ENCODE measurements around the gene LEUTX.
"Not testable (repeated sequence)": the region's sequence is repeated elsewhere in the genome, so short reads cannot be mapped to it uniquely, and the experiment has no call there.

Gene LEUTX

GRCh38 chr19:39788244-39788643 lies 9.6 kb downstream of the LEUTX start:
- no peak for DNase-seq

GRCh38 chr19:39792999-39793546 lies 14.4 kb downstream of the LEUTX start:
- peak; percentile 74 for DNase-seq

DNA sequence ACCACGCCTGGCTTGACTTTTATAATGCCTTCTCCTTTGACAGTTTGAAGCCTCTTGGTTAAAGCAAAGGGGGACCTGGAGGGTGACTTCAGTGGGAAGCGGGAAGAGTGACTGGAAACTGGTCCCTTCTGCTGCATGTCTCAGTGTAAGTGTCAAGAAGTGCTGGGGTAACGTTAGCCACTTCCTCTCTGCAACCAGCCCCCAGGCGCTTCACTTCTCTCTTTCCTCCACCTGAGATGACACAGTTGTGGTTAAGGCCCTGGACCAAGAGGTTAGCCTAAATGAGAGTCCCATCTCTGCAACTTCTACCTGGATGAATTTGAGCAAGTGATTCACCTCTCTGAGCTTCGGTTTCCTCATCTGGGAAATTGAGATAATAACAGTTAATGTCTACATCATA lies 16.3 kb downstream of the LEUTX start:
- no peak for DNase-seq

DNA sequence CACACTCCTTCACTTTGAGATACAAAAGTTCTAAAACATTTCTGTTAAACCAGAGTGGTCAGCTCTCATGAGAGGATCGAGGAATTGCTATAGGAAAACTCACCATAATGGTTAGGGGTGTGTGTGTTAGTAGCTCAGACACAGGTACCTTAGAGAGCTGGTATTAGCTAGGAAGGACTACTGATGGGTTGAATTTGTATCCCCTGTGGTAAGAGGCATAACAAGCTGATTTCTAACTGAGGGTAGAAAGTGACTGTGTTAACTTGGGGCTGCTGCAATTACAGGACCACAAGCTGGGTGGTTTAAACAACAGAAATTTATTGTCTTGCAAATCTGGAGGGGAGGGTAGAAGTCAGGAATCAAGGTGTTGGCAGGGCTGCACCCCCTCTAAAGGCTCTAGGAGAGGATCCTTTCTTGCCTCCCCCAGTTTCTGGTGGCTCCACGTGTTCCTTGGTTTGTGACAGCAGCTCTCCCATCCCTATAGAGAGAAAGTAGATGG lies 17.4 kb downstream of the LEUTX start:
- no peak for DNase-seq

- DNase-seq = no peak
Measured at GRCh38 chr19:39797083-39797482, 18.4 kb downstream of the LEUTX start.

DNA sequence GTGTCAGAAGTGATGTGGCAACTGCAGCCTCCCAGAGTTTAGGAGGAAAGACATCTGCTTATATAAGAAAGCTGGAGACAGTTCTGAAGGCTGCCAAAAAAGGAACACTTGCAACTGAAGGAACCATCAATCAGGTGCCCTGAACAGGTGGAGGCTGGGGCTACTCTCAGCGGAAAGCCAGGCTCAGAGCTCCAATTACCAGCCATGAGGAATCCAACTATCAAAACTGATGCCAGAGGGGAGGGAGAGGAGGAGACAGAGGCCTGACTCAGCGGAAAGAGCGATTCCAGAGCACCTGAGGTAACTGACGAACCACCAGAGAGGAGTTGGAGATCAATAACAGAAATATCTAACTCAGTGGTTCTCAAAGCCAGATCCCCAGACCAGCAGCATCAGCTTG lies 24.3 kb downstream of the LEUTX start:
- no peak for DNase-seq

DNA sequence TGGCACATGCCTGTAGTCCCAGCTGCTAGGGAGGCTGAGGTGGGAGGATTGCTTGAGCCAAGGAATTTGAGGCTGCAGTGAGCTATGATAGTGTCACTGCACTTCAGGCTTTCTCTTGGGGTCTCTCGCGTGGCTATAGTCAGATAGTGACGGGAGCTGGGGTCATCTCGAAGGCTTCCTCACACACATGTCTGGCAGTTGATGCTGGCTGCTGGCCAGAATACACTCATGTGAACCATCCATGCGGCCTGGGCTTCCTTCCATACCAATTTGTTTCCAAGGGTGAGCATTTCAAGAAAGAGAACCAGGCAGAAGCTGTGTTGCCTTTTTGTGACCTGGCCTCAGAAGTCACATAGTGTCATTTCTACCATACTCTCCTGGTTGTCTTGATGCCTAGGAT lies 26.4 kb downstream of the LEUTX start:
- DNase-seq = no peak

DNA sequence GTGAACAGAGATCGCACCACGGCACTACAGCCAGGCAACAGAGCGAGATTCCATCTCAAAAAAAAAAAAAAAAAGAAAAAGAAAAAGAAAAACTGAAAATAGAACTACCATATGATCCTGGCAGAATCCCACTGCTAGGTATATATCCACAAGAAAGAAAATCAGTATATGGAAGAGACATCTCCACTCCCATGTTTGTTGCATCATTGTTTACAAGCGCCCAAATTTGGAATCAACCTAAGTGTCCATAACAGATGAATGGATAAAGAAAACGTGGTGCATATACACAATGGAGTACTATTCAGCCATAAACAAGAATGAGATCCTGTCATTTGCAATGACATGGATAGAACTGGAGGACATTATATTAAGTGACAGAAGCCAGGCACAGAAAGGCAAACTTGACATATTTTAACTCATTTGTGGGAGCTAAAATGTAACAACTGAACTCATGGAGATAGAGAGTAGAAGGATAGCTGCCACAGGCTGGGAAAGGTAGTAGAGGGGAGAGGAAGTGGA lies 29.3 kb downstream of the LEUTX start:
- no peak for DNase-seq

DNA sequence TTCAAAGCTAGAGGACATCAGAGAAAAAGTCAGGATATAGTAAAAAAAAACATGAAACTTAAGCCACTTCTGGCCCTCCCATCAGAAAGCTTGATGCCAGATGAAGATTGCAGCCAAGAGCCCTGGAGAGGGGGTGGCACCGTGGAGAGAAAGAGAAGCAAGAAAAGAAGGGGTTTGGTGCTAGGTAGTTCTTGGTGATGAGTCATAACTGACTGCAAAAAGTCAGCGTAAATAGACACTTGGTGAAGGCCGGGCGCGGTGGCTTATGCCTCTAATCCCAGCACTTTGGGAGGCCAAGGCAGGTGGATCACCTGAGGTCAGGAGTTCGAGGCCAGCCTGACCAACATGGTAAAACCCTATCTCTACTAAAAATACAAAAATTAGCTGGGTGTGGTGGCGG lies 30.0 kb downstream of the LEUTX start:
- DNase-seq = not testable (repeated sequence)

- no peak for DNase-seq
Measured at GRCh38 chr19:39809368-39809767, 30.7 kb downstream of the LEUTX start.

GRCh38 chr19:39810424-39810823 lies 31.8 kb downstream of the LEUTX start:
- no peak for DNase-seq

DNA sequence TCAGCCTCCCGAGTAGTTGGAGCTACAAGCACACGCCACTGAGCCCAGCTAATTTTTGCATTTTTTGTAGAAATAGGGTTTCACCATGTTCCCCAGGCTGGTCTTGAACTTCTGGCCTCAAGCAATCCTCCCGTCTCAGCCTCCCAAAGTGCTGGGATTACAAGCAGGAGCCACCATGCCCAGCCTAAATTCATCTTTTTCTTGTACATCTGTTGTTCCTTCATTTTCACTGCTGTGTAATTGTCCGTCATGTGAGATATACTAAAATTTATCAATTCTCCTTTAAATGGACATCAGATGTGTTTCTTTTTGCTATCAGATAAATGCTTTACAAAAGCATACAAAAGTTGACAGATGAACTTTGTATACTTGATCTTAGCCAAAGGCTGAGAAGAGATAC lies 32.4 kb downstream of the LEUTX start:
- no peak for DNase-seq

DNA sequence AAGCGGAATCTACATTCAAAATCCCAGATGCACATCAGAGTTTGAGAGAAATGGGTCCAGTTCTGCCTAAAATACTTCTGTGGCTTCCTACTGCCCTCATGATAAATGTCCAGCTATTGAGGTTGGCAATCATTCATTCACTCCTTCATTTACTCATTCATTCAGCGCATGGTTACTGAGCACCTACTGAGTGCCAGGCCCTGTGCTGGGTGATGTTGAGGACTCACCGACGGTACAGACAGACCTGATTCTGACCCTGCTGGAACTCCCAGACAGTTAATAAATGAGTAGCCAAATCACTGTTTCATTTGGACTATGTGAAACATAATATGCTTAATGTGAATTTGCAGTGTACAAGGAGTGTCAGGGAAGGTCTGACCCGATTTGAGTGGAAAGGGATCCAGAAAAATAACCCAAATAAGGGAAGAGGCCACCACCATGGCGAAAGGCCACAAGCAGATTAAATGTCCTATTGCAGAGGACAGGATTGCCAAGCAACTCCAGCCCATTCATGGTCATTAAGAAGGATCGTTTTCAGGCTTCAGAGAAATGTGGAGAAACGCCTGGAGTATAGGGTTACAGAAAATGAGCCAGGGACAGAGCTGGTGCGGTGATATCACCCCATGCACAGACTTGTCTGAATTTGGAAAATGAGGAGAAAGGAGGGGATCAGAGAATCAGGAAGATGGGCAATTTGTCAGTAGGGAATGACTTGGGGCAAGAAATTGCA lies 34.8 kb downstream of the LEUTX start:
- DNase-seq = no peak

GRCh38 chr19:39814111-39814510 lies 35.5 kb downstream of the LEUTX start:
- DNase-seq = not testable (repeated sequence)

- DNase-seq = no peak
Measured at GRCh38 chr19:39814595-39814994, 35.9 kb downstream of the LEUTX start.

DNA sequence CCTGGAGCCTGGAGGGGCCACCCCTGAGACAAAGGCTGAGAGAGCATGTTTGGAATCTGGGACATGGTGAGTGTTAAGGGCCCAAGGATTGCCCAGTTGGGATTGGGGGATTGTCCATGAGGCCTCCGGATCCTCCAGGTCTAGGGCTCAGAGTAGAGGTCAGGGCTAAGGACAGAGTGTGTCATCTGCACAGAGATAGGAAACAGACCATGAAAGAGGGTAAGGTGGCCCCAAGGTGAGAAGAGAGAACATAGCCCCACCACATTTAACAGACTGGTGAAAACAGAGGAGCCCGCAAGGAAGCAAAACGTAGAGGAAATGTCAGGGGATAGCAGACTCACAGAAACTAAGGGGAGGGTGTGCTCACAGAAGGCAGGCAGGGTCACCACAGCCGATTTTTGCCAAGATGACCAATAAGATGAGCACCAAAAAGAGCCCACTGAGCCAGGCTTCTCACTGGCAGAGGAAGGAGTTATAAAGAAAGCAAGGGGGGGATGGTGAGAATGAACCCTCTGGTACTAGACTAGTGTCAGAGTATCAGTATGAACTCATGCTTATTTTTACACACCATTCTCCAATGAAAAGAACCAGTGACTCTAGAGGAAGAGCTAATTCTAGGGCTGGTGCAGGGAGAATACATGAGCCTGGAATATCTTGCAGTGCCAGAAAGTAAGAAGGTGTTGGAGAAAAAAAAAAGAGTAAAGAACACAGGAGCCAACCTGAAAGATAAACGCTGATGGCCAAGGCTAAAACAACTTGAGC lies 37.8 kb downstream of the LEUTX start:
- DNase-seq = no peak

DNA sequence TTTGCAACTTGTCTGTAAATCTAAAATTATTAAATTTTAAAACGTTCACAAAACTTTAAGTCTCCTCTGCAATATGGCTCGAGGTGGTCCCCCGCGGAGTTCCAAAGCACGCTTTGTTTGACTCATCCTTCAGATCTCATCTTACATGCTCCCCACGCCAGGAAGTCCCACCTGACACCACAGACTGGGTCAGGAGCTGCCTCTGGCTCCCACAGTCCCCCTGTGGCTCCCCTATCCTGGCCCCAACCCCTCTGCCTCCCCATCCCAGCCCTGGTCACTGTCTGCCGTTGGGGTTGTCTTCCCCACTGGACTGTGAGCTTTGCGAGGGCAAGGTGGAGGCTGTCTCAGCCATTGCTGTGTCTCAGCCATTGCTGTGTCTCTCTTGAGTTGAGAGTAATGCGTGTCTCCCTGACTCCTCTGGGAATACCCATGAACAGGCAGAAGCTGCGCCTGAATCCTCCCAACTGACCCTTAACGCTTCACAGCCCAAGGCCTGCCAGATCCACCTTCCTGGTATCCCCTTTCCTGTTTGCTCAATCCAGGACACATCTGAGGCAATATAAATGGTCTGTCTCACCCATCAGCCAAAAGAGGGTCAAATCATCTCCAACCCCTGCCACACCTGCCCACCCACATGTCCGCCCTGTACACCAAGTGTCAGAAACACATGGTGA lies 39.4 kb downstream of the LEUTX start:
- no peak for DNase-seq

GRCh38 chr19:39818626-39819097 lies 40.0 kb downstream of the LEUTX start:
- no peak for DNase-seq

DNA sequence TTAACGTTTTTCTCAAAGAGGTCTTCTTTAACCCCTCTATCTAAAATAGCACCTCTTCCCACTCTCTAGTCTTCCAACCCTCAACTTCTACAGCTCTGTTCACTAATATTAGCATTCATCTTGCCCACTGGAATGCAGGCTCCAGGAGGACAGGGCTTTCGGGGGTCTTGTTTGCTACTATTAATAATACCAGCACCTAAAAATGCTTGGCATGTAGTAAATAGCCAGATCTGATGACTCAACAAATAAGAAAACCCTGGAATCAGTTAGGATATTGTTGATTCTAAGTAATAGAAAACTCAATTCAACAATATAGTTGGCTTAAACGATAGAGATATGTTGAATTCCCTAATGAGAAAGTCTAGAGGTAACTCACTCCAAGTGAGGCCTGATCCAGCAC lies 41.1 kb downstream of the LEUTX start:
- no peak for DNase-seq

DNA sequence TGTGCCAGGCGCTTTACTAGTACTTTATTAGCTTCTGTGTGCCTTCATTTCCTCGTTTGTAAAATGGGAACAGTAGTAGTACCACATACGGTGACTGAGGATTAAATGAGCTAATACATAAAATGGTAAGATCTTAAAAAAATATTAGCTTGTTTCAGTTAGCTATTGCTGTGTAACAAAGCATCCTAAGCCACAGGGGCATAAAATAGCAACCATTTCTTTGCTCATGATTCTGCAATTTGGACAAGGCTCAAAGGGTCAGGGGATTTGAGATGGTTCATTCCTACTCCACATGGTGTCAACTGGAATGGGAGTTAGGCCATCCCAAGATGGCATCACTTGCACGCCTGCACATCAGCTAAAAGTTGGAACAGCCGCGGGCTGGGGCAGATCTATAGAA lies 42.0 kb downstream of the LEUTX start:
- DNase-seq = no peak

DNA sequence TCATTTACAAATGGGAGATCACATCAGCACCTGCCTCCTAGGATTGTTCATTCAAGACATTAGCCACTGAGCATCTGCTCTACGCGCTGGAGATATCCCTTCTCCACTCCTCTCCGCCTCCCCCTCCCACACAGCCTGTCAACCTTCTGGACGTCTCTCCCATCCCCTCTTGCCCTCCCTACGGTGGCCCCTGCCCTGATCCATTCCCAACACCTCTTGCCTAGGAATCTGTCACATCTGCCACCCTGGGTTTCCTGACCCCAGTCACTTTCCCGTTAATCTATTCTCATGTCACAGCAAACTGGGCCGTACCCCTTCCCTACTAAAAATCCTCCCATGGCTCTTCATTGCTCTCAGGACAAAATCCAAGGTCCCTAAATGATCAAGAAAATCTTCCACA lies 45.0 kb downstream of the LEUTX start:
- DNase-seq = no peak

- DNase-seq = peak; percentile 81
Measured at GRCh38 chr19:39824143-39825092, 45.8 kb downstream of the LEUTX start.

Data from stimulated activated CD4-positive, alpha-beta T cell treated with anti-CD3 and anti-CD28 coated beads, Interleukin-4, amount 100 ng/mL, for 1 hour (primary cell).